Stimulated activated naive CD8-positive, alpha-beta T cell treated with anti-CD3 and anti-CD28 coated beads, Interleukin-15, Interleukin-2, amounts not matched to agents 100 ng/mL and 50 ng/mL, for 24 hours (primary cell): Measurements from ENCODE around the gene ERV3-1.
"Not testable (repeated sequence)": the region's sequence is repeated elsewhere in the genome, so short reads cannot be mapped to it uniquely, and the experiment has no call there.

Source experiments
- H3K27ac Mint-ChIP-seq: one replicate; pipeline ENCODE4 v1.8.0; 2021; ENCODE audit warnings: mild to moderate bottlenecking, mixed read lengths
- H3K27me3 Mint-ChIP-seq: one replicate; pipeline ENCODE4 v1.8.0; 2021; ENCODE audit warnings: mixed read lengths
- H3K36me3 Mint-ChIP-seq: one replicate; pipeline ENCODE4 v1.8.0; 2021; ENCODE audit warnings: low read depth, mixed read lengths
- H3K4me1 Mint-ChIP-seq: one replicate; pipeline ENCODE4 v1.8.0; 2021; ENCODE audit warnings: low read depth, mixed read lengths
- H3K4me3 Mint-ChIP-seq: one replicate; pipeline ENCODE4 v1.8.0; 2021; ENCODE audit warnings: mild to moderate bottlenecking, mixed read lengths
- H3K9me3 Mint-ChIP-seq: one replicate; pipeline ENCODE4 v1.8.0; 2021; ENCODE audit warnings: mixed read lengths

The ERV3-1 gene

GRCh38 chr7:65006094-65006992 lies at the start of gene ERV3-1:
ERV3-1 (minus strand) TSS chr7:65006687; CDS start chr7:64993026, 13,661 bp downstream.
- no peaks in the 10 kb centered on the region for H3K27me3 Mint-ChIP-seq
- H3K4me1 Mint-ChIP-seq = peaks cover 49% of the 10 kb centered on the region
- peak within 1 kb of the TSS; percentile 94 for H3K4me3 Mint-ChIP-seq
- H3K27ac Mint-ChIP-seq = peak within 1 kb of the TSS; percentile 77
- H3K9me3 Mint-ChIP-seq = peaks cover 17% of the 10 kb centered on the region
- peaks cover 39% of the 10 kb centered on the region for H3K36me3 Mint-ChIP-seq

GRCh38 chr7:65055786-65056185 lies 49.3 kb upstream of the ERV3-1 start:
- not testable (repeated sequence) for H3K4me3 Mint-ChIP-seq, H3K27ac Mint-ChIP-seq, H3K4me1 Mint-ChIP-seq, H3K27me3 Mint-ChIP-seq, H3K9me3 Mint-ChIP-seq
- H3K36me3 Mint-ChIP-seq = peaks cover 45% of the 10 kb centered on the region

GRCh38 chr7:65054466-65054994 lies 48.0 kb upstream of the ERV3-1 start:
- H3K36me3 Mint-ChIP-seq = peaks cover 48% of the 10 kb centered on the region
- H3K27ac Mint-ChIP-seq, H3K27me3 Mint-ChIP-seq, H3K4me3 Mint-ChIP-seq, H3K9me3 Mint-ChIP-seq, H3K4me1 Mint-ChIP-seq: not testable (repeated sequence)

GRCh38 chr7:65051654-65052053 lies 45.2 kb upstream of the ERV3-1 start:
- peaks cover 37% of the 10 kb centered on the region for H3K36me3 Mint-ChIP-seq
- not testable (repeated sequence) for H3K27ac Mint-ChIP-seq, H3K4me1 Mint-ChIP-seq, H3K4me3 Mint-ChIP-seq, H3K9me3 Mint-ChIP-seq, H3K27me3 Mint-ChIP-seq

- not testable (repeated sequence) for H3K4me3 Mint-ChIP-seq, H3K27ac Mint-ChIP-seq, H3K4me1 Mint-ChIP-seq, H3K9me3 Mint-ChIP-seq, H3K27me3 Mint-ChIP-seq
- peaks cover 32% of the 10 kb centered on the region for H3K36me3 Mint-ChIP-seq
Observed at GRCh38 chr7:65051139-65051538, 44.7 kb upstream of the ERV3-1 start.

GRCh38 chr7:65046329-65046728 lies 39.8 kb upstream of the ERV3-1 start:
- peaks cover 15% of the 10 kb centered on the region for H3K4me1 Mint-ChIP-seq
- not testable (repeated sequence) for H3K9me3 Mint-ChIP-seq, H3K27me3 Mint-ChIP-seq, H3K4me3 Mint-ChIP-seq, H3K27ac Mint-ChIP-seq
- H3K36me3 Mint-ChIP-seq = peaks cover 16% of the 10 kb centered on the region

- not testable (repeated sequence) for H3K4me3 Mint-ChIP-seq, H3K27me3 Mint-ChIP-seq, H3K36me3 Mint-ChIP-seq, H3K9me3 Mint-ChIP-seq, H3K27ac Mint-ChIP-seq
- peaks cover 12% of the 10 kb centered on the region for H3K4me1 Mint-ChIP-seq
Observed at GRCh38 chr7:65045589-65045988, 39.1 kb upstream of the ERV3-1 start.

GRCh38 chr7:65038767-65039166 lies 32.3 kb upstream of the ERV3-1 start:
- Mint-ChIP-seq H3K4me1 (peaks cover 21% of the 10 kb centered on the region), H3K4me3 (peak overlapping the region; percentile 89)
- H3K27me3 Mint-ChIP-seq, H3K9me3 Mint-ChIP-seq, H3K36me3 Mint-ChIP-seq, H3K27ac Mint-ChIP-seq: not testable (repeated sequence)

GRCh38 chr7:65037740-65038688 lies 31.5 kb upstream of the ERV3-1 start:
- peak overlapping the region; percentile 45 for H3K27ac Mint-ChIP-seq
- no peaks in the 10 kb centered on the region for H3K36me3 Mint-ChIP-seq
- H3K27me3 Mint-ChIP-seq = no peaks in the 10 kb centered on the region

GRCh38 chr7:65036526-65036925 lies 30.0 kb upstream of the ERV3-1 start:
- not testable (repeated sequence) for H3K4me3 Mint-ChIP-seq, H3K27me3 Mint-ChIP-seq, H3K9me3 Mint-ChIP-seq, H3K36me3 Mint-ChIP-seq, H3K27ac Mint-ChIP-seq
- H3K4me1 Mint-ChIP-seq = peaks cover 17% of the 10 kb centered on the region

More at GRCh38 chr7:65037740-65038688, 31.5 kb upstream of the ERV3-1 start:
- peaks cover 21% of the 10 kb centered on the region for H3K4me1 Mint-ChIP-seq
- peak overlapping the region; percentile 68 for H3K4me3 Mint-ChIP-seq
- H3K9me3 Mint-ChIP-seq = no peaks in the 10 kb centered on the region

GRCh38 chr7:65035469-65035868 lies 29.0 kb upstream of the ERV3-1 start:
- not testable (repeated sequence) for H3K27me3 Mint-ChIP-seq, H3K4me3 Mint-ChIP-seq, H3K27ac Mint-ChIP-seq, H3K36me3 Mint-ChIP-seq, H3K9me3 Mint-ChIP-seq
- peaks cover 17% of the 10 kb centered on the region for H3K4me1 Mint-ChIP-seq

- H3K27me3 Mint-ChIP-seq, H3K36me3 Mint-ChIP-seq, H3K4me3 Mint-ChIP-seq: not testable (repeated sequence)
Observed at GRCh38 chr7:65034120-65034782, 27.8 kb upstream of the ERV3-1 start.

GRCh38 chr7:65033391-65033790 lies 26.9 kb upstream of the ERV3-1 start:
- H3K9me3 Mint-ChIP-seq, H3K27me3 Mint-ChIP-seq, H3K36me3 Mint-ChIP-seq, H3K4me1 Mint-ChIP-seq, H3K4me3 Mint-ChIP-seq, H3K27ac Mint-ChIP-seq: not testable (repeated sequence)

More at GRCh38 chr7:65034120-65034782, 27.8 kb upstream of the ERV3-1 start:
- not testable (repeated sequence) for H3K27ac Mint-ChIP-seq, H3K9me3 Mint-ChIP-seq, H3K4me1 Mint-ChIP-seq

GRCh38 chr7:65025023-65025422 lies 18.5 kb upstream of the ERV3-1 start:
- H3K9me3 Mint-ChIP-seq, H3K27ac Mint-ChIP-seq, H3K4me3 Mint-ChIP-seq, H3K36me3 Mint-ChIP-seq, H3K27me3 Mint-ChIP-seq, H3K4me1 Mint-ChIP-seq: not testable (repeated sequence)

- H3K27me3 Mint-ChIP-seq, H3K9me3 Mint-ChIP-seq, H3K36me3 Mint-ChIP-seq, H3K4me3 Mint-ChIP-seq, H3K4me1 Mint-ChIP-seq, H3K27ac Mint-ChIP-seq: not testable (repeated sequence)
Observed at GRCh38 chr7:65020978-65021377, 14.5 kb upstream of the ERV3-1 start.
